Skeletal muscle tissue (tissue), 4 donors: ENCODE measurements around the gene RERE. TPM values are rescaled to one million over a fixed set of nuclear protein-coding genes. Genes with fewer than 3 reads are reported as not detected.

ENCODE experiments used
- H3K27ac ChIP-seq: one replicate; pipeline ENCODE4 v1.7.0; 2013; ENCODE audit warnings: mild to moderate bottlenecking, low read depth, low read length, inconsistent platforms
- H3K27me3 ChIP-seq, 3 donors: one replicate each; pipeline ENCODE4 v1.7.0; 2013; ENCODE audit warnings: low read length in 3 of 3; ENCODE audit not compliant: control insufficient read depth in 3 of 3, insufficient read depth in 3 of 3
- H3K36me3 ChIP-seq, 3 donors: one replicate each; pipeline ENCODE4 v1.7.0; 2013; ENCODE audit warnings: low read length in 3 of 3; ENCODE audit not compliant: control insufficient read depth in 3 of 3, insufficient read depth in 3 of 3
- H3K4me1 ChIP-seq, 3 donors: one replicate each; pipeline ENCODE4 v1.7.0; 2013; ENCODE audit warnings: low read length in 3 of 3, mild to moderate bottlenecking in 3 of 3; ENCODE audit not compliant: control insufficient read depth in 3 of 3, insufficient read depth in 3 of 3
- H3K4me3 ChIP-seq, 3 donors: one replicate each; pipeline ENCODE4 v1.7.0; 2013; ENCODE audit warnings: low read length in 3 of 3
- H3K9ac ChIP-seq, 3 donors: one replicate each; pipeline ENCODE4 v1.7.0; 2013; ENCODE audit warnings: low read length in 3 of 3, mild to moderate bottlenecking in 3 of 3, moderate library complexity in 2 of 3, low read depth in 1 of 3
- H3K9me3 ChIP-seq, 3 donors: one replicate each; pipeline ENCODE4 v1.7.0; 2013; ENCODE audit warnings: low read length in 3 of 3; ENCODE audit not compliant: control insufficient read depth in 3 of 3
- total RNA-seq: library from RNA; depleted of rRNA; stranded (reverse); fragments of >200 nt; gene quantifications from one replicate; pipeline ENCODE4 v1.2.3, GENCODE V29; 2014
- donor health status: Osteomylitis.

Gene RERE
- total RNA-seq, 1 donor from 2014 or later: 212 TPM

GRCh38 chr1:8362701-8363101 is 454.7 kb downstream of the RERE start:
- peak overlapping the region; percentile 23 for H3K27ac ChIP-seq

GRCh38 chr1:8361198-8361849 is 456.1 kb downstream of the RERE start:
- H3K4me3 ChIP-seq: no peak overlapping the region
- H3K27ac ChIP-seq: no peak overlapping the region
- H3K36me3 ChIP-seq: peaks cover 78 to 82% (median 79%) of the 10 kb centered on the region in 3 donors
- H3K4me1 ChIP-seq: peaks cover 39 to 65% (median 54%) of the 10 kb centered on the region in 3 donors
- no peaks in the 10 kb centered on the region for H3K27me3 ChIP-seq
- no peaks in the 10 kb centered on the region for H3K9me3 ChIP-seq
- no peak overlapping the region for H3K9ac ChIP-seq

More at GRCh38 chr1:8362701-8363101, 454.7 kb downstream of the RERE start:
- no peak overlapping the region for H3K9ac ChIP-seq
- H3K27me3 ChIP-seq: no peaks in the 10 kb centered on the region
- H3K4me3 ChIP-seq: no peak overlapping the region
- H3K9me3 ChIP-seq: no peaks in the 10 kb centered on the region
- peaks cover 67 to 70% (median 67%) of the 10 kb centered on the region in 3 donors for H3K36me3 ChIP-seq
- peaks cover 45 to 64% (median 57%) of the 10 kb centered on the region in 3 donors for H3K4me1 ChIP-seq

- H3K27ac ChIP-seq: no peak overlapping the region
- peaks cover 78 to 83% (median 82%) of the 10 kb centered on the region in 3 donors for H3K36me3 ChIP-seq
- H3K27me3 ChIP-seq: no peaks in the 10 kb centered on the region
- H3K4me3 ChIP-seq: no peak overlapping the region
- peaks cover 39 to 65% (median 54%) of the 10 kb centered on the region in 3 donors for H3K4me1 ChIP-seq
- H3K9me3 ChIP-seq: no peaks in the 10 kb centered on the region
- no peak overlapping the region for H3K9ac ChIP-seq
Observed at GRCh38 chr1:8360493-8361197, 456.8 kb downstream of the RERE start.

- Histone ChIP-seq H3K4me1 (peaks cover 37 to 64% (median 54%) of the 10 kb centered on the region in 3 donors), H3K9ac (peak overlapping the region in 1 of 3 donors; percentile 62), H3K27me3 (no peaks in the 10 kb centered on the region), H3K27ac (peak overlapping the region; percentile 36), H3K9me3 (no peaks in the 10 kb centered on the region), H3K4me3 (no peak overlapping the region), H3K36me3 (peaks cover 82 to 86% (median 84%) of the 10 kb centered on the region in 3 donors)
Observed at GRCh38 chr1:8359617-8360481, 457.6 kb downstream of the RERE start.

GRCh38 chr1:8358897-8359616 is 458.4 kb downstream of the RERE start:
- H3K9ac ChIP-seq: peak overlapping the region in 1 of 3 donors; percentile 62
- H3K27me3 ChIP-seq: no peaks in the 10 kb centered on the region
- H3K27ac ChIP-seq: peak overlapping the region; percentile 36
- peaks cover 29 to 57% (median 48%) of the 10 kb centered on the region in 3 donors for H3K4me1 ChIP-seq
- H3K36me3 ChIP-seq: peaks cover 83 to 87% (median 85%) of the 10 kb centered on the region in 3 donors
- H3K4me3 ChIP-seq: no peak overlapping the region
- no peaks in the 10 kb centered on the region for H3K9me3 ChIP-seq

GRCh38 chr1:8358241-8358896 is 459.1 kb downstream of the RERE start:
- Histone ChIP-seq H3K9ac (peak overlapping the region in 1 of 3 donors; percentile 28), H3K27ac (no peak overlapping the region), H3K36me3 (peaks cover 83 to 94% (median 88%) of the 10 kb centered on the region in 3 donors), H3K27me3 (no peaks in the 10 kb centered on the region), H3K4me1 (peaks cover 26 to 58% (median 46%) of the 10 kb centered on the region in 3 donors), H3K9me3 (no peaks in the 10 kb centered on the region), H3K4me3 (no peak overlapping the region)

- H3K4me1 ChIP-seq: peaks cover 22 to 57% (median 46%) of the 10 kb centered on the region in 3 donors
- H3K9me3 ChIP-seq: no peaks in the 10 kb centered on the region
- H3K27ac ChIP-seq: no peak overlapping the region
- H3K36me3 ChIP-seq: peaks cover 77 to 90% (median 86%) of the 10 kb centered on the region in 3 donors
- H3K9ac ChIP-seq: peak overlapping the region in 1 of 3 donors; percentile 50
- no peaks in the 10 kb centered on the region for H3K27me3 ChIP-seq
- no peak overlapping the region for H3K4me3 ChIP-seq
Observed at GRCh38 chr1:8357329-8358101, 459.9 kb downstream of the RERE start.

GRCh38 chr1:8356256-8357209 is 460.9 kb downstream of the RERE start:
- H3K27me3 ChIP-seq: no peaks in the 10 kb centered on the region
- peak overlapping the region in 1 of 3 donors; percentile 25 for H3K9ac ChIP-seq
- peaks cover 26 to 58% (median 51%) of the 10 kb centered on the region in 3 donors for H3K4me1 ChIP-seq
- no peaks in the 10 kb centered on the region for H3K9me3 ChIP-seq
- peaks cover 67 to 84% (median 76%) of the 10 kb centered on the region in 3 donors for H3K36me3 ChIP-seq
- no peak overlapping the region for H3K27ac ChIP-seq
- no peak overlapping the region for H3K4me3 ChIP-seq
